Measurements from ENCODE around the gene SLC4A2. TPM values are rescaled to one million over a fixed set of nuclear protein-coding genes. Genes with fewer than 3 reads are reported as not detected.

Gene SLC4A2
- total and polyA plus RNA-seq, 2 of the 8 experiments (the other 6 are each of a cell fraction or from before 2014, with no cell fraction given): 72.6 to 147 TPM

GRCh38 chr7:151081170-151082101 lies 22.0 kb downstream of the SLC4A2 start:
- ChIA-PET CTCF (ENCODE audit: partially characterized antibody) (interaction anchor here (1.0 to 15.1 kb wide), 5 partner anchors 24 to 64 kb away, joined by 3 to 448 read pairs (median 3); partner anchors contain the start of gene CDK5), POLR2A (ENCODE audit: partially characterized antibody) (interaction anchor here (0.5 to 2.5 kb wide), 12 partner anchors 14 to 672 kb away, joined by 3 to 17 read pairs (median 4); no protein-coding TSS in a partner anchor)
- FAIRE-seq: no peak
- H2AFZ ChIP-seq (ENCODE audit: low read length): no peak overlapping the region
- no peaks in the 10 kb centered on the region for H3K9me3 ChIP-seq (ENCODE audit: insufficient read depth in 2 of 2, low read depth in 1 of 2, low read length in 1 of 2)
- peaks cover 12% of the 10 kb centered on the region for H3K79me1 ChIP-seq (ENCODE audit: low read depth, low read length)
- peaks cover 16 to 18% of the 10 kb centered on the region in 2 experiments for H4K20me1 ChIP-seq (replicated peaks in 1 of 2; ENCODE audit: control insufficient read depth in 1 of 2, insufficient read depth in 2 of 2, low read length in 2 of 2)
- H4K91ac ChIP-seq (replicated peaks; ENCODE audit: insufficient read length, low read length): peak overlapping the region; percentile 58
- WGBS, 2 experiments (ENCODE audit: extremely low coverage in 1 of 2, insufficient coverage in 1 of 2, insufficient read length in 1 of 2, insufficient replicate concordance in 2 of 2, low coverage in 1 of 2, low lambda C conversion rate in 2 of 2, missing lambda C conversion rate in 1 of 2): 47% methylated on average over 44 of the region's 64 CpGs; no CpG with 5 or more reads in 1 of the 2 experiments
- peaks cover 26% of the 10 kb centered on the region for H3K23me2 ChIP-seq (ENCODE audit: low read depth, low read length)
- peak overlapping the region; percentile 79 to 94 (median 88) for H3K4me3 ChIP-seq (ENCODE audit: extremely low read depth in 1 of 4, insufficient read depth in 2 of 4, low read depth in 3 of 4, low read length in 4 of 4)
- H3K27me3 ChIP-seq (replicated peaks in 1 of 4; ENCODE audit: control insufficient read depth in 3 of 4, extremely low read depth in 1 of 4, insufficient read depth in 3 of 4, low read length in 3 of 4): peaks cover 0 to 7% (median 5%) of the 10 kb centered on the region in 4 experiments; a peak in 5 of 7 replicates
- H3K4me2 ChIP-seq (ENCODE audit: insufficient read depth in 1 of 2, low read depth in 2 of 2, low read length in 2 of 2): peak overlapping the region; percentile 67 to 95
- no peak overlapping the region for H2BK15ac ChIP-seq (ENCODE audit: low read length)
- H2BK120ac ChIP-seq (replicated peaks; ENCODE audit: low read depth, low read length): no peak overlapping the region
- no peak overlapping the region for H2AK5ac ChIP-seq (ENCODE audit: low read depth, low read length)
- DNase-seq (ENCODE audit: low read depth in 1 of 2, low spot score in 2 of 2): peak in 1 of 2 experiments; percentile 71
- TF ChIP-seq SIN3A (conservative IDR thresholded peaks at IDR 0.05 in 1 of 2, IDR thresholded peaks at IDR 0.05 in 1 of 2; ENCODE audit: low read depth in 1 of 2, low read length in 2 of 2): 0 out of 4 replicates have a peak, but pooled peaks of 1 of the 2 experiments have one; percentile 2
- no peak for TF ChIP-seq SP1 (IDR thresholded peaks at IDR 0.05; ENCODE audit: low read depth, low read length)
- no peak for TF ChIP-seq CTBP2 (IDR thresholded peaks at IDR 0.05; ENCODE audit: borderline replicate concordance, insufficient read depth, insufficient read length, low read length)
- no peak overlapping the region for H2BK20ac ChIP-seq (ENCODE audit: low read length)
- H3K4ac ChIP-seq (replicated peaks; ENCODE audit: insufficient read length, low read depth, low read length): no peak overlapping the region
- H4K8ac ChIP-seq (ENCODE audit: extremely low read depth, insufficient read depth, low read length): 0 out of 2 replicates have a peak overlapping the region, but pooled peaks have one; percentile 15
- 0 out of 2 replicates have a peak overlapping the region, but pooled peaks have one; percentile 16 for H2BK5ac ChIP-seq (ENCODE audit: low read depth, low read length)
- H3K56ac ChIP-seq (replicated peaks; ENCODE audit: insufficient read length, low read depth, low read length): peak overlapping the region; percentile 32
- H3K14ac ChIP-seq (ENCODE audit: insufficient read length): no peak overlapping the region
- peak overlapping the region in 2 of 4 experiments; percentile 5 to 25; a peak in 2 of 7 replicates for H3K9ac ChIP-seq (replicated peaks in 1 of 4; ENCODE audit: extremely low read depth in 1 of 4, low read depth in 3 of 4, low read length in 3 of 4)
- no peak overlapping the region for H4K5ac ChIP-seq (ENCODE audit: insufficient read length, low read depth, low read length)
- H3K4me1 ChIP-seq (replicated peaks in 1 of 4; ENCODE audit: control insufficient read depth in 3 of 4, insufficient read depth in 4 of 4, low read length in 3 of 4): peaks cover 3 to 45% (median 24%) of the 10 kb centered on the region in 4 experiments
- H3K36me3 ChIP-seq (ENCODE audit: control insufficient read depth in 2 of 4, insufficient read depth in 4 of 4, low read length in 3 of 4): no peaks in the 10 kb centered on the region; a peak in 1 of 8 replicates
- no peak overlapping the region for H3K23ac ChIP-seq (ENCODE audit: insufficient read length)
- no peak overlapping the region for H3K18ac ChIP-seq (ENCODE audit: extremely low read depth, low read length)
- H2BK12ac ChIP-seq (ENCODE audit: low read depth, low read length): no peak overlapping the region
- peaks cover 0 to 10% of the 10 kb centered on the region in 2 experiments; a peak in 1 of 4 replicates for H3K79me2 ChIP-seq (ENCODE audit: control insufficient read depth in 1 of 2, insufficient read depth in 2 of 2, low read length in 2 of 2)
- H3K27ac ChIP-seq (ENCODE audit: low read depth, low read length): no peak overlapping the region

Data from H1 (cell line).